CMK (cell line): ENCODE results near the gene GALNT6.
"Not testable (repeated sequence)": the region's sequence is repeated elsewhere in the genome, so short reads cannot be mapped to it uniquely, and the experiment has no call there.

ENCODE experiments used
- DNase-seq: peaks from one replicate; pipeline ENCODE4 v3.0.0-alpha.2; 2010; ENCODE audit warnings: low read depth

GALNT6 gene

GRCh38 chr12:51358496-51358895 is 32.7 kb downstream of the GALNT6 start:
- no peak for DNase-seq

- DNase-seq, result no peak
Observed at GRCh38 chr12:51357374-51358047, 33.7 kb downstream of the GALNT6 start.

GRCh38 chr12:51351913-51352532 is 39.2 kb downstream of the GALNT6 start:
- no peak for DNase-seq

- DNase-seq, result no peak
Observed at GRCh38 chr12:51349026-51349425, 42.2 kb downstream of the GALNT6 start.

GRCh38 chr12:51348116-51348515 is 43.1 kb downstream of the GALNT6 start:
- no peak for DNase-seq

- no peak for DNase-seq
Observed at GRCh38 chr12:51346581-51346980, 44.6 kb downstream of the GALNT6 start, which contains the start of gene CELA1. CELA1 (minus strand) TSS chr12:51346679; CDS start chr12:51346638, 41 bp downstream.

GRCh38 chr12:51345681-51346080 is 45.5 kb downstream of the GALNT6 start:
- DNase-seq, result no peak

GRCh38 chr12:51343201-51343600 is 48.0 kb downstream of the GALNT6 start:
- DNase-seq, result no peak

DNA sequence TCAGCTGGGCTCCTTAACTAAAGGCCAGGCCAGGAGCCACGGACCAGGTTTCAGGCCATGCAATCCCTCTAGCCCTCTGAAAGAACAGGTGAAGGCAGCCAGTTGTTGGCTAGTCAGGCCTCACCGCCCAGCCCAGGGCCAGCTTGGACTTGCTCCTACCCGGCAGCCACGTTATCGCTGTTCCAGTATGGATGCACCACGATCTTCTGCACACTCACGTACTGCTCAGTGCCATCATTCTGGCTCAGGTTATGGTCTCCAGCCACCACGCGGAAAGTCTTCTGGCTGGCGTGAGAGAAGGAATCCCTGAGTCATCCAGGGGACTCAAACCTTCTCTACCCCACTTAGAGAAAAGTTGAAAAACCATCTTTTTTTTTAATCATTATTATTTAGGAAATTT is 48.8 kb downstream of the GALNT6 start:
- DNase-seq, result no peak

GRCh38 chr12:51341251-51342007 is 49.8 kb downstream of the GALNT6 start:
- DNase-seq, result peak; percentile 53

DNA sequence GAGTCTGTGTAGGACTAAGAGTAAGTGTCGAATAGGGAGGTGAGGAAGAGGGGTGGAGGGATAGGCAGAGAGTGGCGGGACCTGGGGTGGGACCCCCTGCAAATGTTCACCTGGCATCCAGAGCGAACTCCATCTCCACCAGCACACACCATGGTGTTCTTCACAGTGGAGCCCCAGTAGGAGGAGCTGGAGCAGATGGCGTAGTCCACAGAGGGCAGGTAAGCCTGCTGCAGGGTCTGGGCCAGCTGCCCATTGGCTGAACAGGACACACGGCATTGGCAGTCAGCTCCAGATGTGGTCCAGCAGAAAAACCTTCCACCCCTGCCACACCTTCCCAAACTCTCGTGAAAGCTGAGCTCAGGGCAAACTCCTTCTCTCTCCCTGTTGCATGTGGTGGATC is 51.5 kb downstream of the GALNT6 start:
- no peak for DNase-seq

DNA sequence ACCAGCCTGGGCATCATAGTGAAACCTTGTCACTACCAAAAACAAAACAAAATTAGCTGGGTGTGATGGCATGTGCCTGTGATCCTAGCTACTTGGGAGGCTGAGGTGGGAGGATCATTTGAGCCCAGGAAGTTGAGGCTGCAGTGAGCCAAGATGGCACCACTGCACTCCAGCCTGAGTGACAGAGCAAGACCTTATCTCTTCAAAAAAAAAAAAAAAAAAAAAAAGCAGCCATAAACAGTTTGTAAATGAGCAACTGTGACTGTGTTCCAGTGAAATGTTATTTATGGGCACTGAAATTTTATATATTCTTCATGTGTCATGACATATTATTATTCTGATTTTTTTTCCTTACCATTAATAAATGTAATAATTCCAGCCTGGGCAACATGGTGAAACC is 53.9 kb downstream of the GALNT6 start:
- not testable (repeated sequence) for DNase-seq

- DNase-seq, result no peak
Observed at GRCh38 chr12:51335931-51336330, 55.3 kb downstream of the GALNT6 start.

- DNase-seq, result no peak
Observed at GRCh38 chr12:51334764-51335163, 56.4 kb downstream of the GALNT6 start.

- DNase-seq, result no peak
Observed at GRCh38 chr12:51333536-51333935, 57.7 kb downstream of the GALNT6 start.

DNA sequence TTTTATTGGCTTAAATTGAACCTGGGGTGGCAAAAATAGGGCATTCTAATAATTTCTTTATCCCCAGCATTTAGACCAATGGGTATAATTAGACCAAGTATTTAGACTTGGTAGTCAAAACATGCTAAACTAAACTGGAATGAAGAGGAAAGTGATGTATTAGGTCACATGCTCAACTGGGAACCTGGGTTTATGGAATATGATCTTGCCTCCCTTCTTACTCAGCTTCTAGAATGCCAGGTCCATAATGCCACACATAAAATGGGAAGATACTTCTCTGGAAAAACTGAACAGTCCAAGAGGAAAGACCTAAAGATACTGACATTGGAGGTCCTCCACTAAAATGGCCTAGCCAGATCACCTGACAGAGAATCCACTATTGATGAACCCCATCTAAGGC is 61.0 kb downstream of the GALNT6 start:
- DNase-seq, result no peak

DNA sequence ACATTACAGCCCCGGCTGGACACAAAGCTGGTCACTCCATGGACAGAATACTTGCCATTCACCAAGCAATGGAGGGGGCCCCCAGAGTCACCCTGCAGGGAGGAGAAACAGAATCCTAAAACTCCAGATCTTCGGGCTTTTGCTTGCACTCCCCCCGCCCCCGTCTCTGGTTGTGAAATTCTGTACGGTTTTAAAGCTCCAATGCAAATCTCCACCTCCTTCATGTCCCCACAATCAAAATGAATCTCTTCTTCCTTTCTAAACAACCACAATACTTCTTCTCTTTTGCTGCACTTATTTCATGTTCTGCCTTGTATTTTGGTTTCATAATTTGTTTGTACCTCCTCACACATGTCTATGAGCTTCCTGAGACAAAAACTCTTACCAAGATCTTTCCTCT is 61.5 kb downstream of the GALNT6 start:
- no peak for DNase-seq

GRCh38 chr12:51328587-51328986 is 62.6 kb downstream of the GALNT6 start:
- no peak for DNase-seq

DNA sequence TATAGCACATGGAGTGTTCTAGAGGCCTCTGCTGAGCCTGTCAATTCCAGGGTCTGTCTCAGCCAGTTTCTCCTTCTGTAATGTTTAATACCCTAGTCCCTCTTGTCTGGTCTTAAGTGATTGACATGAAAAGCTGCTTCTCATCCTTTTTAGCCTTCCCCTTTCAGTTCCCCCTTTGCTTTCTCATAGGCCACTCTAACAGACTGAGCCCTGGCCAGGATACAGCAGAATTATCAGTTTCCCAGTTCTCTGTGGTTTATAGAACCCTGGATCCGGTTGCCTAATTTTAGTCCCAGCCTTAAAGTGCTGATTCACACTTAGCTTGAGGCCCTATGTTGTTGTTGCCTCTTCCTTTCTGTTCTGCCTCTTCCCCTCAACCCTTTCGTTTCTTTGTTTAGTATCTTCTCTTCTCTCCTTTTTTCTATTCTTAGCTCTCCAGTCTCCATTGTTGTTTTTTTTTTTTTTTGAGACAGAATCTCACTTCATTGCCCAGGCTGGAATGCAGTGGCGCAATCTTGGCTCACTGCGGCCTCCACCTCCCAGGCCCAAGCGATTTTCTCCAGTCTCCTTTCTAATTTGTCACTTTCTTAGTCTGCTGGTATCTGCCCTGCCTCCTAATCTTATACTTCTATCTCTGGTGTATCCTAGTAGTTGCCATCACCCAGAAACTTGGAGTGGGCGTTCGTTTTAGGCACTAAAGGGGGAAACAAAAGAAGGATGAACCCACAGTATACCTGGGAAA is 64.3 kb downstream of the GALNT6 start:
- DNase-seq, result peak; percentile 73

DNA sequence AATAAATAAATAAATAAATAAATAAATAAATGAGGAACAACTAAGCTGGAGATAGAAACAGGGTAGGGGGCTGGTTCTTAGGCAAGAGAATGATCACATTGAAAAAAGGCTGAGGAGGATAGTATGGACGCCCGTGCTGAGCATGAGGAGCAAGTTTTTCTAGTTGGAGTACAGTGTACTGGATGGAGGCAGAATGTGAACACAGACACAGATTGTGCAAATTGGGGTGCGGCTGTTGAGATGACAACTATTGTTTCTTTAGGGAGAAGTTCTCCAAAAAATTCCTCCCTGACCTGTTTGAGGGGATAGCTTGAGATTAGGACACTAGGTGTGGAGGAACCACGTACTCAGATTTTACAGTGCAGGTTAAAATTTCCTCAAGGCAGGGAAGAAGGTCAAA is 66.3 kb downstream of the GALNT6 start:
- no peak for DNase-seq

DNA sequence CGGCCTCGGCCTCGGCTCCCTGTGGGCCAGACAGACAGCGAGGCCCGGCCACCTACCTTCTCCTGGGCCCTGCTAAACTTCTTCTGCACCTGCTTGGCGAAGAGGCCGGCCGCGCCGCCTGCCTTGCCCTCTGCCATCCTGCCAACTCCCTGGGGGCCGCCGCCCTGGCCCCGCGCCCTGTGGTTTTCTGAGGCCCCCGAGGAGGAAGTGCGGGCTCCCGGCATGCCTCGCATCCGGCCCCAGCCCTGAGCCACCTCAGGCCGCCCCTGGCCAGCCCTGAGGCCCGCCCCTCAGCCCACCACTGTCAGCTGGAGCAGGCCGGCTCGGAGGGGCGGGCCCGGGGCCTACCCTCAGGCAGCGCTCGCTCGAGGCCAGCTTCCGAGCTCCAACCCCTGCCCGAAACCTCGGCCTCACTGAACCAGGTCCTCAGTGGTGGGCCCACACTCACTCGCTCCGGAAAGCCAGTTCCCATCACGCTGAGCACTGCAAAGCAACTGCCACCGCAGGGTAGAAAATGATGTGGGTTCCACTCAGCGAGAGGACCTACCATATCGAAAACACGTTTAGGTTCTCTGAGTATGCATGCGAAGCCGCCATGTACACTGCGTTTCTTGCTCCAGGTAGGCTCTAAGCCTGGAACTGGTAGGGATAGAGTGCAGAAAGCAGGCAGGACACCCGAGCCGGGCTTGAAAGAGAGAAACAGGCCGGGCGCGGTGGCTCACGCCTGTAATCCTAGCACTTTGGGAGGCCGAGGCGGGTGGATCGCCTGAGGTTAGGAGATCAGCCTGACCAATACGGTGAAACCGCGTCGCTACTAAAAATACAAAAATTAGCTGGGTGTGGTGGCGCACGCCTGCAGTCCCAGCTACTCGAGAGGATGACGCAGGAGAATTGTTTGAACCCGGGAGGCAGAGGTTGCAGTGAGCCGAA is 67.0 kb downstream of the GALNT6 start, which contains the start of gene BIN2:
Gene BIN2 (minus strand): TSS at position 209 of the 930 bp plus-strand sequence. CDS start 72 bp downstream, at position 137.
- peak; percentile 70 for DNase-seq
